ENCODE data around the gene KCNJ9.

- TF ChIP-seq POLR2AphosphoS5 (IDR thresholded peaks at IDR 0.05; ENCODE audit: insufficient read depth, low read depth, low read length) (no peak), CTCF (IDR thresholded peaks at IDR 0.05; ENCODE audit: extremely low read depth in 1 of 2, insufficient read depth in 1 of 2, low read depth in 1 of 2, low read length in 2 of 2) (no peak), MAX (IDR thresholded peaks at IDR 0.05; ENCODE audit: insufficient read depth, insufficient read length) (no peak), EZH2 (IDR thresholded peaks at IDR 0.05; ENCODE audit: borderline replicate concordance, low read depth, low read length, severe bottlenecking) (no peak), POLR2A (IDR thresholded peaks at IDR 0.05; ENCODE audit: low read depth, low read length) (no peak), FOS (IDR thresholded peaks at IDR 0.05; ENCODE audit: borderline replicate concordance, insufficient read depth, low read length) (no peak), GATA2 (IDR thresholded peaks at IDR 0.05; ENCODE audit: insufficient read depth, insufficient read length, low read depth, low read length) (no peak), JUN (IDR thresholded peaks at IDR 0.05; ENCODE audit: borderline replicate concordance, insufficient read depth, insufficient read length, low read depth) (no peak)
Measured at GRCh38 chr1:160107512-160107911, 26.2 kb downstream of the KCNJ9 start.
